Activated naive CD8-positive, alpha-beta T cell treated with anti-CD3 and anti-CD28 coated beads, Interleukin-2, amount 50 U/mL, for 16 hours (primary cell): Measurements from ENCODE around the gene USB1.

Experiments used
- DNase-seq: peaks from one replicate; pipeline ENCODE4 v3.0.0-alpha.2; 2020; ENCODE audit warnings: low read depth, low spot score

USB1 gene

GRCh38 chr16:58018803-58019202 is 17.6 kb downstream of the USB1 start:
- no peak for DNase-seq

GRCh38 chr16:58019866-58020538 is 18.8 kb downstream of the USB1 start:
- DNase-seq, result no peak

- no peak for DNase-seq
These were observed 19.7 kb downstream of the USB1 start for GRCh38 chr16:58020628-58021521.

GRCh38 chr16:58021661-58022551 is 20.7 kb downstream of the USB1 start:
- no peak for DNase-seq

- no peak for DNase-seq
These were observed 21.6 kb downstream of the USB1 start for GRCh38 chr16:58022601-58023371.

- no peak for DNase-seq
These were observed 23.5 kb downstream of the USB1 start for GRCh38 chr16:58024486-58025350.

GRCh38 chr16:58025351-58026138 is 24.3 kb downstream of the USB1 start, which contains the start of gene MMP15:
Gene MMP15, plus strand, starts transcription at chr16:58025754. Its CDS starts 597 bp downstream, at chr16:58026351.
- DNase-seq, result peak; percentile 8

GRCh38 chr16:58026139-58026704 is 25.0 kb downstream of the USB1 start:
- no peak for DNase-seq

GRCh38 chr16:58026705-58027160 is 25.5 kb downstream of the USB1 start:
- DNase-seq, result no peak

- no peak for DNase-seq
These were observed 26.1 kb downstream of the USB1 start for GRCh38 chr16:58027161-58027915.

- DNase-seq, result no peak
These were observed 26.8 kb downstream of the USB1 start for GRCh38 chr16:58027916-58028455.

- no peak for DNase-seq
These were observed 27.4 kb downstream of the USB1 start for GRCh38 chr16:58028541-58029070.

GRCh38 chr16:58029410-58029809 is 28.2 kb downstream of the USB1 start:
- no peak for DNase-seq

GRCh38 chr16:58030136-58030840 is 29.1 kb downstream of the USB1 start:
- no peak for DNase-seq

GRCh38 chr16:58031016-58031800 is 30.0 kb downstream of the USB1 start:
- no peak for DNase-seq

GRCh38 chr16:58032710-58033293 is 31.6 kb downstream of the USB1 start:
- no peak for DNase-seq
